Measurements from ENCODE around the gene ZEB2. TPM values are rescaled to one million over a fixed set of nuclear protein-coding genes. Genes with fewer than 3 reads are reported as not detected.

ZEB2 gene
- total RNA-seq, 1 donor from 2014 or later: 121 TPM

- no peak overlapping the region for H3K4me3 Mint-ChIP-seq (ENCODE audit: unreplicated experiment)
- H3K4me1 Mint-ChIP-seq (ENCODE audit: low read depth, unreplicated experiment): no peaks in the 10 kb centered on the region
Observed at GRCh38 chr2:144343145-144343544, 176.8 kb downstream of the ZEB2 start.

GRCh38 chr2:144341538-144341937, 178.4 kb downstream of the ZEB2 start:
- no peak overlapping the region for H3K4me3 Mint-ChIP-seq (ENCODE audit: unreplicated experiment)
- no peak for TF ChIP-seq CTCF (IDR thresholded peaks at IDR 0.05; ENCODE audit: partially characterized antibody, unreplicated experiment)
- no peaks in the 10 kb centered on the region for H3K4me1 Mint-ChIP-seq (ENCODE audit: low read depth, unreplicated experiment)
- H3K27ac Mint-ChIP-seq (ENCODE audit: unreplicated experiment): no peak overlapping the region
- no peak for DNase-seq
- no peaks in the 10 kb centered on the region for H3K9me3 Mint-ChIP-seq (ENCODE audit: unreplicated experiment)
- no peaks in the 10 kb centered on the region for H3K27me3 Mint-ChIP-seq (ENCODE audit: unreplicated experiment)
- no peaks in the 10 kb centered on the region for H3K36me3 Mint-ChIP-seq (ENCODE audit: unreplicated experiment)

More at GRCh38 chr2:144343145-144343544, 176.8 kb downstream of the ZEB2 start:
- H3K36me3 Mint-ChIP-seq (ENCODE audit: unreplicated experiment): no peaks in the 10 kb centered on the region
- no peaks in the 10 kb centered on the region for H3K27me3 Mint-ChIP-seq (ENCODE audit: unreplicated experiment)
- no peak overlapping the region for H3K27ac Mint-ChIP-seq (ENCODE audit: unreplicated experiment)
- DNase-seq: no peak
- H3K9me3 Mint-ChIP-seq (ENCODE audit: unreplicated experiment): no peaks in the 10 kb centered on the region
- no peak for TF ChIP-seq CTCF (IDR thresholded peaks at IDR 0.05; ENCODE audit: partially characterized antibody, unreplicated experiment)

- Mint-ChIP-seq H3K27ac (ENCODE audit: unreplicated experiment) (no peak overlapping the region), H3K9me3 (ENCODE audit: unreplicated experiment) (peaks cover 4% of the 10 kb centered on the region), H3K4me1 (ENCODE audit: low read depth, unreplicated experiment) (no peaks in the 10 kb centered on the region), H3K36me3 (ENCODE audit: unreplicated experiment) (no peaks in the 10 kb centered on the region), H3K27me3 (ENCODE audit: unreplicated experiment) (no peaks in the 10 kb centered on the region), H3K4me3 (ENCODE audit: unreplicated experiment) (no peak overlapping the region)
- TF ChIP-seq CTCF (IDR thresholded peaks at IDR 0.05; ENCODE audit: partially characterized antibody, unreplicated experiment): no peak
- DNase-seq: no peak
Observed at GRCh38 chr2:144339048-144339447, 180.9 kb downstream of the ZEB2 start.

- no peak for TF ChIP-seq CTCF (IDR thresholded peaks at IDR 0.05; ENCODE audit: partially characterized antibody, unreplicated experiment)
- Mint-ChIP-seq H3K4me1 (ENCODE audit: low read depth, unreplicated experiment) (peaks cover 17% of the 10 kb centered on the region), H3K4me3 (ENCODE audit: unreplicated experiment) (no peak overlapping the region), H3K27me3 (ENCODE audit: unreplicated experiment) (peaks cover 11% of the 10 kb centered on the region), H3K9me3 (ENCODE audit: unreplicated experiment) (peaks cover 14% of the 10 kb centered on the region), H3K27ac (ENCODE audit: unreplicated experiment) (no peak overlapping the region), H3K36me3 (ENCODE audit: unreplicated experiment) (no peaks in the 10 kb centered on the region)
- DNase-seq: no peak
Observed at GRCh38 chr2:144334551-144334950, 185.4 kb downstream of the ZEB2 start.
